HG02571 (cell line): ENCODE data around the gene GAS2.
A peak's percentile ranks its signal among the peaks of the same experiment; 100 is the strongest.

Experiments used
- ATAC-seq: cut with Tn5 transposase; IDR thresholded peaks from one replicate; pipeline ENCODE4 v1.9.1; 2021; ENCODE audit warnings: mild to moderate bottlenecking, moderate library complexity; ENCODE audit not compliant: unreplicated experiment

Gene GAS2

GRCh38 chr11:22725079-22725478 is 58.7 kb downstream of the GAS2 start:
- no peak for ATAC-seq

- no peak for ATAC-seq
These were observed 62.4 kb downstream of the GAS2 start for GRCh38 chr11:22728600-22729389.

- no peak for ATAC-seq
These were observed 63.9 kb downstream of the GAS2 start for GRCh38 chr11:22730319-22730718.

- no peak for ATAC-seq
These were observed 66.2 kb downstream of the GAS2 start for GRCh38 chr11:22732588-22732987.

GRCh38 chr11:22733475-22734248 is 67.3 kb downstream of the GAS2 start:
- no peak for ATAC-seq

- no peak for ATAC-seq
These were observed 68.4 kb downstream of the GAS2 start for GRCh38 chr11:22734628-22735345.

- no peak for ATAC-seq
These were observed 75.8 kb downstream of the GAS2 start for GRCh38 chr11:22742157-22742613.

GRCh38 chr11:22749536-22749935 is 83.1 kb downstream of the GAS2 start:
- ATAC-seq, result no peak

GRCh38 chr11:22752908-22753310 is 86.5 kb downstream of the GAS2 start:
- no peak for ATAC-seq

- ATAC-seq, result no peak
These were observed 87.0 kb downstream of the GAS2 start for GRCh38 chr11:22753416-22753815.

- no peak for ATAC-seq
These were observed 94.7 kb downstream of the GAS2 start for GRCh38 chr11:22761066-22761465.

- ATAC-seq, result no peak
These were observed 96.8 kb downstream of the GAS2 start for GRCh38 chr11:22763166-22763565.

GRCh38 chr11:22764735-22765134 is 98.3 kb downstream of the GAS2 start:
- ATAC-seq, result no peak

GRCh38 chr11:22768281-22768680 is 101.9 kb downstream of the GAS2 start:
- ATAC-seq, result no peak

- no peak for ATAC-seq
These were observed 102.7 kb downstream of the GAS2 start for GRCh38 chr11:22769081-22769480.

GRCh38 chr11:22774716-22775115 is 108.3 kb downstream of the GAS2 start:
- ATAC-seq, result peak; percentile 71

GRCh38 chr11:22775248-22775647 is 108.8 kb downstream of the GAS2 start:
- ATAC-seq, result peak; percentile 15

GRCh38 chr11:22778642-22779041 is 112.2 kb downstream of the GAS2 start:
- ATAC-seq, result no peak

GRCh38 chr11:22779850-22780249 is 113.4 kb downstream of the GAS2 start:
- no peak for ATAC-seq

- peak; percentile 92 for ATAC-seq
These were observed 114.7 kb downstream of the GAS2 start for GRCh38 chr11:22780952-22781593.

- no peak for ATAC-seq
These were observed 118.8 kb downstream of the GAS2 start for GRCh38 chr11:22785251-22785650.
